ENCODE measurements around the gene ACADVL. TPM values are rescaled to one million over a fixed set of nuclear protein-coding genes. Genes with fewer than 3 reads are reported as not detected.
A peak's percentile ranks its signal among the peaks of the same experiment; 100 is the strongest.

The ACADVL gene
- total RNA-seq, 1 donor from 2014 or later = 354 TPM

DNA sequence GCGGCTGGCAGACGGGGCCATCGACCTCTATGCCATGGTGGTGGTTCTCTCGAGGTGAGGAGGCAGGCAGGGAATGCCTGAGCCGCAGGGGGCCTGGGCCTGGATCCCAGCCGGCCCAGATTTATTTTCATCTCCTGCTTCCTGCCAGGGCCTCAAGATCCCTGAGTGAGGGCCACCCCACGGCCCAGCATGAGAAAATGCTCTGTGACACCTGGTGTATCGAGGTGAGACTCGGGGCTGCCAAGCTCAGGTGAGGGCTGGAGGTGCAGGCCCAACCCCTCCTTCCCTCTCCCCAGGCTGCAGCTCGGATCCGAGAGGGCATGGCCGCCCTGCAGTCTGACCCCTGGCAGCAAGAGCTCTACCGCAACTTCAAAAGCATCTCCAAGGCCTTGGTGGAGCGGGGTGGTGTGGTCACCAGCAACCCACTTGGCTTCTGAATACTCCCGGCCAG, 4.9 kb downstream of the ACADVL start:
- TF ChIP-seq CTCF (IDR thresholded peaks at IDR 0.05; ENCODE audit: insufficient read depth, low read depth, low read length) = no peak
- no peak for TF ChIP-seq EZH2 (IDR thresholded peaks at IDR 0.05; ENCODE audit: insufficient read depth, low read length)
- H3K79me2 ChIP-seq (ENCODE audit: insufficient read depth, low read length) = peaks cover 45% of the 10 kb centered on the region
- Mint-ChIP-seq H3K4me3 (ENCODE audit: unreplicated experiment) (no peak overlapping the region), H3K9me3 (ENCODE audit: unreplicated experiment) (no peaks in the 10 kb centered on the region), H3K27ac (ENCODE audit: unreplicated experiment) (peak overlapping the region; percentile 75), H3K36me3 (ENCODE audit: low read depth, unreplicated experiment) (peaks cover 31% of the 10 kb centered on the region), H3K27me3 (ENCODE audit: low read depth, unreplicated experiment) (no peaks in the 10 kb centered on the region), H3K4me1 (ENCODE audit: low read depth, unreplicated experiment) (peaks cover 18% of the 10 kb centered on the region)
- H2AFZ ChIP-seq (ENCODE audit: low read depth, low read length) = no peak overlapping the region
- no peaks in the 10 kb centered on the region for H3K9me3 ChIP-seq (ENCODE audit: insufficient read depth, low read depth, low read length)
- H4K20me1 ChIP-seq (ENCODE audit: insufficient read depth, low read length) = peaks cover 74% of the 10 kb centered on the region
- peaks cover 16% of the 10 kb centered on the region for H3K36me3 ChIP-seq (ENCODE audit: insufficient read depth, low read length)
- DNase-seq (ENCODE audit: low read depth) (no peak), FAIRE-seq (no peak)
- no peak overlapping the region for H3K27ac ChIP-seq (ENCODE audit: low read depth, low read length)
- H3K4me3 ChIP-seq (ENCODE audit: insufficient read depth, low read depth, low read length) = no peak overlapping the region
- H3K4me2 ChIP-seq (ENCODE audit: low read length) = no peak overlapping the region
- no peaks in the 10 kb centered on the region for H3K27me3 ChIP-seq (ENCODE audit: insufficient read depth, low read length)
- H3K4me1 ChIP-seq (ENCODE audit: insufficient read depth, low read length) = peaks cover 13% of the 10 kb centered on the region
- H3K9ac ChIP-seq (ENCODE audit: low read length) = no peak overlapping the region

GRCh38 chr17:7225711-7226331, 6.1 kb downstream of the ACADVL start:
- FAIRE-seq = no peak
- Histone ChIP-seq H3K4me1 (ENCODE audit: insufficient read depth, low read length) (peaks cover 7% of the 10 kb centered on the region), H4K20me1 (ENCODE audit: insufficient read depth, low read length) (peaks cover 78% of the 10 kb centered on the region), H3K27me3 (ENCODE audit: insufficient read depth, low read length) (no peaks in the 10 kb centered on the region), H3K4me3 (ENCODE audit: insufficient read depth, low read depth, low read length) (no peak overlapping the region), H3K4me2 (ENCODE audit: low read length) (no peak overlapping the region), H3K9me3 (ENCODE audit: insufficient read depth, low read depth, low read length) (no peaks in the 10 kb centered on the region), H3K9ac (ENCODE audit: low read length) (no peak overlapping the region), H3K36me3 (ENCODE audit: insufficient read depth, low read length) (peaks cover 16% of the 10 kb centered on the region), H3K79me2 (ENCODE audit: insufficient read depth, low read length) (peaks cover 45% of the 10 kb centered on the region), H2AFZ (ENCODE audit: low read depth, low read length) (no peak overlapping the region), H3K27ac (ENCODE audit: low read depth, low read length) (no peak overlapping the region)
- Mint-ChIP-seq H3K27ac (ENCODE audit: unreplicated experiment) (no peak overlapping the region), H3K4me3 (ENCODE audit: unreplicated experiment) (no peak overlapping the region), H3K27me3 (ENCODE audit: low read depth, unreplicated experiment) (no peaks in the 10 kb centered on the region), H3K4me1 (ENCODE audit: low read depth, unreplicated experiment) (peaks cover 18% of the 10 kb centered on the region), H3K36me3 (ENCODE audit: low read depth, unreplicated experiment) (peaks cover 31% of the 10 kb centered on the region), H3K9me3 (ENCODE audit: unreplicated experiment) (peaks cover under 1% of the 10 kb centered on the region)
- no peak for DNase-seq (ENCODE audit: low read depth)
- TF ChIP-seq EZH2 (IDR thresholded peaks at IDR 0.05; ENCODE audit: insufficient read depth, low read length) = no peak
- TF ChIP-seq CTCF (IDR thresholded peaks at IDR 0.05; ENCODE audit: insufficient read depth, low read depth, low read length) = no peak

Measured in astrocyte (in vitro differentiated cells and primary cell).